GM19372 (cell line): ENCODE data around the gene UCK2.

Experiments used
- ATAC-seq: cut with Tn5 transposase; IDR thresholded peaks from one replicate; pipeline ENCODE4 v1.9.1; 2021; ENCODE audit warnings: mild to moderate bottlenecking, low read depth, moderate library complexity; ENCODE audit not compliant: unreplicated experiment

The UCK2 gene

DNA sequence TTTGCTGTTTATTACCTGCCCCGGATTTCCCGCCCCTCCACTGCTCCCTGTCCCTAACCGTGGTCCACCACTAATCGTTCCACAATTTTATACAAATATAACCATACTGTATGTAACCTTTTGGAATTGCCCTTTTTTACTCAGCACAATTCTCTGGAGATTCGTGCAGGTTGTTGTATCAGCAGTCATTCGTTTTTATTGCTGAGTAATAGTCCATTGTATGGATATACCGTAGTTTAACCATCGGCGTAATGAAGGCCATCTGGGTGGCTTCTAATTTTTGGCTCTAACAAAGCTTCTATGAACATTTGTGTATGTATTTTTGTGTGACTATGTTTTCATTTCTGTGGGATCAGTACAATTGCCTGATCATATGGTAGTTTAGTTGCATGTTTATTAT lies 50.0 kb downstream of the UCK2 start:
- ATAC-seq, result no peak

DNA sequence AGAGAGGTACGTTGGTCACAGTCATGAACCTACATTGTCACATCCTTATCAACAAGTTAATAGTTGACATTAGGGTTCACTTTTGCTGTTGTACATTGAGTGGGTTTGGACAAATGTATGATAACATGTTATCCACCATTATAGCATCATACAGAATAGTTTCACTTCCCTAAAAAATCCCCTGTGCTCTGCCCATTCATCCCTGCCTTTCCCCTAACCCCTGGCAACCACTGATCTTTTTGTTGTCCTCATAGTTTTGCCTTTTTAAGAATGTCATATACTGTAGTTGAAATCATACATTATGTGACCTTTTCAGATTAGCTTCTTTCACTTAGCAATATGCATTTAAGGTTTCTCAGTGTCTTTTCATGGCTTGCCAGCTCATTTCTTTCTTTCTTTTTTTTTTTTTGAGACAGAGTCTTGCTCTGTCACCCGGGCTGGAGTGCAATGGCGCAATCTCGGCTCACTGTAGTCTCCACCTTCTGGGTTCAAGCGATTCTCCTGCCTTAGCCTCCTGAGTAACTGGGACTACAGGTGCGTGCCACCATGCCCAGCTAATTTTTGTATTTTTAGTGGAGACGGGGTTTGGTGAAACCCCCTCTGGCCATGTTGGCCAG lies 50.6 kb downstream of the UCK2 start:
- ATAC-seq, result peak; percentile 62

DNA sequence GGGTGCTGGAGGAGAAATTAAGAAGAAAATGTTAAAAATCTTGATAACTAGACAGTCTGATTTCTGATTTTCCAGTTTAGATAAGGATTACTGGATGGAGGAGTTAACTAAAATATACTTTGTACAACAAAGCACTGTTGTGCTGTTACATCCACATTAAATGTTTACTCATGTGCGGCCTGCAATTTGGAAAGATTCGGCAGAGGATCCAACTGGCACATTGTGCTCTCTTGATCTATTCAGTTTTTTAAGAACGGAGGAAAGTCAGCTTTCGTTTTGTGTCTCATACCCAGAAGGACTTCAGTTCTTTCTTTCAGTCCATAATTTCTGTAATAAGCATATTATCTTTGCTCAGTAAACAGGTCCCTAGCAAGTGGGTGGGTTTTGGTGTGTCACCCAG lies 52.5 kb downstream of the UCK2 start:
- no peak for ATAC-seq

DNA sequence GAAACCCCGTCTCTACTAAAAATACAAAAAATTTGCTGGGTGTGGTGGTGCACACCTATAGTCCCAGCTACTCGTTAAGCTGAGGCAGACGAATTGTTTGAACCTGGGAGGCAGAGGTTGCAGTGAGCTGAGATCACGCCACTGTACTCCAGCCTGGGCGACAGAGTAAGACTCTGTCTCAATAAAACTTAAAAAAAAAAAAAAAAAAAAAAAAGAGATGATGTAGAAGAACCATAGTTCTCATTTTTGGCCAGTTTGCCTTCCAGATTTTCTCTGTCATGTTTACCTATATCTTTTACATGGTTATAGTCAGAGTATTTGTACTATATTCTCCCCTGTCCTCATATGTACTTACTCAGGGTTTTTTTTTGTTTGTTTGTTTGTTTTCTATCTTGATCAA lies 53.6 kb downstream of the UCK2 start:
- no peak for ATAC-seq

DNA sequence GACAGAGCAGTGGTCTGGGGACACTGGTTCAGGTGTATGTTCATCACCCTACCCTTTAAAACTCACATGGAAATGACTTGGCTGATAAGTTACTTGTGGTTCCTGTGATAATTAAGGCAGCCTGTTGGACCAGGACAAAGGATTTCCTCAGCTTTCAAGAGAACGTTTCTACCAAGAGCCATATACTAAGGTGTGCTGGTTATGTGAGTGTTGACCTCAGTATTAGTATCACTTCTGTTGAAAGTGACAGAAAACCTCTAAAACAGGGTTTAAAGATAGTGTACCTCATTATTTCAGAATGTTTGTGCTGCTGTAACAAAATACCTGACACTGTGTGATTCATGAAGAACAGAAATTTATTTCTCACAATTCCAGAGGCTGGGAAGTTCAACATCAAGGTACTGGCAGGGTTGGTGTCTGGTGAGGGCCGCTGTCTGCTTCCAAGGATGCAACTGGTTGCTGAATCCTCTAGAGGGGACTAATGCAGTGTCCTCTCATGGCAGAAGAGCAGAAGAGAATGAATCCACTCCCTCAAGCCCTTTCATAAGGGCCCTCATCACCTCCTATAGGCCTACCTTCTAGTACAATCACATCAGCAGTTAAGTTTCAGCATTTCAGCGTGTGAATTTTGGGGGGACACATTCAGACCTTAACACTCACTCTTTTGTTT lies 54.9 kb downstream of the UCK2 start:
- ATAC-seq, result no peak

GRCh38 chr1:165883056-165883455 lies 55.6 kb downstream of the UCK2 start:
- ATAC-seq, result no peak

DNA sequence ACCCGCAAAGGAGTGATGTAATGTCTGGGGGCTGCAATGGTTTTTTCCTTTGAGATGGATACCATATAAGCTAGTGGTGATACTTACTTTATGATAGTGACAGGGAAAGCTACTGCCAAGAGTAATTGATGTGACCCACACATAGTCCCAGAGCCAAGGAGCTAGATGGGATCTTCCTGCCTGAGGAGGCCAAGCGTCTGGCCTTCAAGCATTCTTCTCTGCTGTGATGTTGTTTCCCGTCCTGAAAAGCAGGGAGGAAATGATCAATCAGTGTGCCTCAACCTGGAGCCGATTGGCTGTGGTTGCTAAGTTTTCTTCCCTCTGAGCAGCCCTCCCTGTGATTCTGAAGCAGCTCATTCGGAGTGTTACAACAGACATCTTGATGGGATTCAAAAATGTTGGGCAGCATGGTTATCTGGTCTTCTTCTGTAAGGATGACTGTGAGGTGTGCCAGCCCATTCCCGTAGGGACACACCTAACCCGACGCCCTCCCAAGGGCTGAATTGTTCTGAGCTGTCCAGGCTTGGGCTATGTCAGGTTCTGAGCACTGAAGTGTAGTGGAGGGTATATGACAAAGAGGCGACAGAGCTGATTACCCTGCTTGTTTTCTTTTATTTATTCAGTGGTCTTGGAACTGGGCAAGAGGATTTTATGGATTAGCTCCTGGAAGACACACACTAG lies 56.7 kb downstream of the UCK2 start:
- ATAC-seq, result no peak

DNA sequence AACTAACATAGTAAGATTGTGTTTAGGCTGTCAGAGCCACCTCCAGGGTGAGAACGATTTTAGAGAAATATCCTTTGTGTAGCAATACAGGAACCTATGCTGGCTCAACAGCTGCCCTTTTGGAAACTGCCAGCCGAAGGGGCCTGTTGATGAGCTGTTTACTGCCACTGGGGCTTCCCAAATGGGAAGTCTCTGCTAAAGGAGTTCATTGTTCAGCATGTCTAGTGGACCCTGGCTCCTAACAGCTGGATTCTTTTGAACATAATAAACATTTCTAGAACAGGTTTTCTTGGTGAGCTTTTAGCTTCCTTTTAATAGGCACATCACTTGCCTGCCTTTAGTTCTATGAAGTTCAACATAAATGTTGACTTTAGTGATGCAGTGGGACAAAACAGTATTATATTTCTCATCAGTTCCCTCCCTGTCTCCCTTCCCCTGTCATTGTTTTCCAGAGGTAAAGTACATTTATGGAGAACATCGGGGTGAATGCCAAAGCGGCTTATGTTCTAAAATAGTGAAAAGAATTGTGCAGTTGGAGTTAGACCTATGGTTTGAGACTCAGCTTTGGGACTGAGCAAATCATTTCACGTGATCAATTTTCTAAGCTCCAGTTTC lies 57.4 kb downstream of the UCK2 start:
- no peak for ATAC-seq

GRCh38 chr1:165885305-165885694 lies 57.9 kb downstream of the UCK2 start:
- ATAC-seq, result no peak

DNA sequence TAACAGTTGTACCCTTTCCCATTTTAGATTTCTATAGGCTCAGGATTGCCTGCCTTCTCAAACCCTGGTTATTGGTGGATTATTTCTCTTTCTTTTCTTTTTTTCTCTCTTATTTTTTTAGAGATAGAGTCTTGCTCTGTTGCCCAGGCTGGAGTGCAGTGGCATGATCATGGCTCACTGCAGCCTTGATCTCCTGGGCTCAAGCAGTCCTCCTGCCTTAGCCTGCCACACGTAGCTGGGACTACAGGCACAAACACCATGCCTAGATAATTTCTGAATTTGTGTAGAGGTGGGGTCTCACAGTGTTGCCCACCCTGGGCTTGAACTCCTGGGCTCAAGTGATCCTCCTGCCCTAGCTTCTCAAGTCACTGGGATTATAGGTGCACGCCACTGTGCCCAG lies 58.8 kb downstream of the UCK2 start:
- ATAC-seq, result no peak

GRCh38 chr1:165886983-165887382 lies 59.6 kb downstream of the UCK2 start:
- no peak for ATAC-seq

DNA sequence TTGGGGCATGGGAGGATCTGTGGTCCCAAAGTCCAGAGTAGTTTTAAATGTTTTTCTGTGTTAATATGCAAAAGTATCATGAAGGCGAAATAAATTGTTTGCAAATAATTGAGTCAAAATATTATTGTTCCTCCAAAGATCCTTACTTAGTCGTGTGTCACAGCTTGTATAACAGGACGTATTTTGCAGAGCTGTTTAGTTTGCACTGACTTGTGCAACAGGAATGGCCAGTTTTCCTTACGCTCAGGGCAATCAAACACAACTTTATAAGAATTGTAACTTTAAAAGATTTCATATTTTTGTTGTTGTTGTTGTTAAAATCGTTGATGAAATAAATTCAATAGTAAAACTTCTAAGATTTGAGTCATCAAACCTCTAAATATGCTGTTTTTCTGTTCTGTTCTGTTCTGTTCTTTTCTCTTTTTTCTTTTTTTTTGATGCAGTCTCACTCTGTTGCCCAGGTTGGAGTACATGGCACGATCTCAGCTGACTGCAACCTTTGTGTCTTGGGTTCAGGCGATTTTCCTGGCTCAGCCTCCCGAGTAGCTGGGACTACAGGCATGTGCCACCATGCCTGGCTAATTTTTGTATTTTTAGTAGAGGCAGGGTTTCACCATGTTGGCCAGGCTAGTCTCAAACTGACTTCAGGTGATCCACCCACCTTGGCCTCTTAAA lies 60.6 kb downstream of the UCK2 start:
- ATAC-seq, result no peak

GRCh38 chr1:165888552-165888920 lies 61.1 kb downstream of the UCK2 start:
- no peak for ATAC-seq

- ATAC-seq, result no peak
Measured at GRCh38 chr1:165890684-165891083, 63.3 kb downstream of the UCK2 start.

- ATAC-seq, result no peak
Measured at GRCh38 chr1:165891111-165891860, 63.9 kb downstream of the UCK2 start.

- ATAC-seq, result no peak
Measured at GRCh38 chr1:165892935-165893334, 65.5 kb downstream of the UCK2 start.

- no peak for ATAC-seq
Measured at GRCh38 chr1:165893507-165893906, 66.1 kb downstream of the UCK2 start.

DNA sequence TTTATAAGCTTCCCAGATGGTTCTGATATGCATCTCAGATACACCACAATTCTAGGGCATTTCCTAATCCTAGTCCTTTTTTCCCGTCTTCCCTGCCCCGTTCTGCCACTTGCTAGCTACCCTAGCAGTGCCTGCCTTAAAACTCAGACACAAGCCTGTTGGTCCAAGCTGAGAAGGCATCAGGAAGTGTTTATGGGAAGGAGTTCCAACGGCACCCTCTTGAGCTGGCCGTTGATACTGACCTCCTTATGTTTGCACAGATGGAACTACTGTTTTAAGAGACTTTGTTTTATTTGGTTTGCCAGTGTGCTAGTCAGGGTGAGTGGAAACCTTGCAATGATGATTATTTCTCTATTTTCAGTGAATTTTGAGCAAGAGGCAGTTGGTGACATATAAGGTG lies 67.2 kb downstream of the UCK2 start:
- no peak for ATAC-seq

DNA sequence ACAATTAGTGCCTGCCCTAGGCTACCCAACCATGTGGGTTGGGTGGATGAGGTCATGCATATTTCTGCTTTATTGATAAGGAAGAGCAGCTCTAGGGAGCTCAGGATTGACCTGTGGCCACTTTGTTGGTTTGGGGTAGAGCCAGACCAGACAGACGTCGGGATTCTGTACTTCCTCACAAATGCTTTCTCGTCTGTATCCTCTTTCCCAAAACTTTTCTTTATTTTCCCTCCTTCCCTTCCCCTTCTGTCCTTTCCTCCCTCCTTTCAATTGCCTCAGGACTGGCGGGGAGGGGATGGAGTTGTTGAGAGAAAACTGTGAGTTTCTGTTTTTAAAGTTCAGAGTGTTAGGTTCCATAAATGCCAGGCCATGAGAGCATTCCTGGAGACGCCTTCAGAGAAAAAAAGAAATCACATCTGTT lies 68.0 kb downstream of the UCK2 start:
- no peak for ATAC-seq

DNA sequence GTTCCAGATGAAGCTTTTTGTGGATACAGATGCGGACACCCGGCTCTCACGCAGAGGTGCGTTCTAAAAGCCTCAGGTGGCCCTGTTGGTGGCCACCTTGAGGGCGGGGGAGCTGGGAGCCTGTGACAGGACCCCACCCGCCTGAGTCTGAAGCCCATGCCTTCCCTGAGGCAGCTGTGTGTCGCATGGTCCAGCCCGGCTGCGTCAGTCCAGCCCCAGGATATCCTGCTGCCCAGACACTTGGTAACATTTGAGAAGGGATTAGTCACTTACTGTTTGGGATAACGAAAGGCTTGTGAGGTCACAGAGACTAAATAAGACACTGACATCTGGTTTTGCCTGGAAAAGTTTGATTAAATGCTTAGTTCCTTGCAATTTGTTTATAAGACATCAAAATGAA lies 68.9 kb downstream of the UCK2 start:
- no peak for ATAC-seq
